Measurements from ENCODE around the gene INMT. TPM values are rescaled to one million over a fixed set of nuclear protein-coding genes. Genes with fewer than 3 reads are reported as not detected.
A peak's percentile ranks its signal among the peaks of the same experiment; 100 is the strongest.

The INMT gene
- polyA plus RNA-seq, 1 of the 3 experiments (the other 2 are of a cell fraction): not detected

DNA sequence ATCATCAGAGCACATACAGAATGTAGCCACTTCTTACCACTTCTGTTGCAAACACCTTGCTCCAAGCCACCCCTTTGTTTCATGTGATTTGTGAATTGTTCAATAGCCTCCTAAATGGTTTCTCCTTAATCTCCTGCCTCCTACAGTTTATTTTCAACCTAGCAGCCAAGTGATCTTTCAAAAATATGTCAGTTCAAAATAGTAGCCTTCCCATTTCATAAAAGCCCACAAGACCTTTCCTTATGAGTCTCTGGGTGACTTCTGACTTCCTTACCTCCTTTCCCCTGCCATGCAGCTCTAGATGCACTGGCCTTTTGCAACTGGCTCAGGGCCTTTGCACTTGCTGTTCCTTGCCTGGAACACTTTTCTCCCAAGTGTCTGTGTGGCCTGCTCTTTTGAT is 24.1 kb downstream of the INMT start:
- Histone ChIP-seq H3K79me2 (ENCODE audit: insufficient read depth) (no peaks in the 10 kb centered on the region), H3K27me3 (ENCODE audit: insufficient read depth) (no peaks in the 10 kb centered on the region), H3K4me1 (ENCODE audit: control insufficient read depth in 1 of 2, insufficient read depth in 2 of 2, low read depth in 1 of 2, low read length in 1 of 2) (peaks cover 0 to 29% of the 10 kb centered on the region in 2 experiments; a peak in 2 of 4 replicates), H3F3A (replicated peaks; ENCODE audit: insufficient read depth) (no peaks in the 10 kb centered on the region), H3K9ac (no peak overlapping the region), H2AFZ (ENCODE audit: low read depth) (no peak overlapping the region), H4K20me1 (ENCODE audit: insufficient read depth) (no peaks in the 10 kb centered on the region), H3K36me3 (replicated peaks in 1 of 2; ENCODE audit: control insufficient read depth in 1 of 2, insufficient read depth in 2 of 2, low read length in 1 of 2) (peaks cover 5 to 34% of the 10 kb centered on the region in 2 experiments), H3K9me3 (no peaks in the 10 kb centered on the region), H3K4me3 (ENCODE audit: low read depth in 2 of 2, low read length in 1 of 2) (no peak overlapping the region), H3K27ac (ENCODE audit: low read depth in 2 of 2, low read length in 1 of 2) (no peak overlapping the region), H3K4me2 (no peak overlapping the region), H3K9me2 (no peaks in the 10 kb centered on the region)
- ChIA-PET CTCF (interaction anchor here (0.7 to 2.7 kb wide), 2 partner anchors 15 to 35 kb away, joined by 3 to 10 read pairs; no protein-coding TSS in a partner anchor), POLR2A (no interaction called here)
- TF ChIP-seq MXI1 (IDR thresholded peaks at IDR 0.05; ENCODE audit: low read depth, low read length) (no peak), SMC3 (IDR thresholded peaks at IDR 0.05; ENCODE audit: low read depth, low read length) (no peak), GABPA (IDR thresholded peaks at IDR 0.05; ENCODE audit: low read depth) (no peak), EZH2phosphoT487 (IDR thresholded peaks at IDR 0.05; ENCODE audit: borderline replicate concordance, low read depth) (no peak), FOXM1 (IDR thresholded peaks at IDR 0.05; ENCODE audit: low read depth) (no peak), SIN3A (IDR thresholded peaks at IDR 0.05; ENCODE audit: borderline replicate concordance, low read depth, low read length) (no peak), NRF1 (IDR thresholded peaks at IDR 0.05; ENCODE audit: low read depth, low read length) (no peak), TAF1 (IDR thresholded peaks at IDR 0.05; ENCODE audit: borderline replicate concordance, low read depth, low read length) (no peak), RCOR1 (IDR thresholded peaks at IDR 0.05; ENCODE audit: low read length) (no peak), RAD21 (IDR thresholded peaks at IDR 0.05; ENCODE audit: low read length) (no peak), RFX5 (IDR thresholded peaks at IDR 0.05; ENCODE audit: low read length) (no peak)
- TF ChIP-seq, protein P1, sequence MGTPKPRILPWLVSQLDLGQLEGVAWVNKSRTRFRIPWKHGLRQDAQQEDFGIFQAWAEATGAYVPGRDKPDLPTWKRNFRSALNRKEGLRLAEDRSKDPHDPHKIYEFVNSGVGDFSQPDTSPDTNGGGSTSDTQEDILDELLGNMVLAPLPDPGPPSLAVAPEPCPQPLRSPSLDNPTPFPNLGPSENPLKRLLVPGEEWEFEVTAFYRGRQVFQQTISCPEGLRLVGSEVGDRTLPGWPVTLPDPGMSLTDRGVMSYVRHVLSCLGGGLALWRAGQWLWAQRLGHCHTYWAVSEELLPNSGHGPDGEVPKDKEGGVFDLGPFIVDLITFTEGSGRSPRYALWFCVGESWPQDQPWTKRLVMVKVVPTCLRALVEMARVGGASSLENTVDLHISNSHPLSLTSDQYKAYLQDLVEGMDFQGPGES (IDR thresholded peaks at IDR 0.05; ENCODE audit: low read depth, low read length): no peak
- TF ChIP-seq, protein P2, sequence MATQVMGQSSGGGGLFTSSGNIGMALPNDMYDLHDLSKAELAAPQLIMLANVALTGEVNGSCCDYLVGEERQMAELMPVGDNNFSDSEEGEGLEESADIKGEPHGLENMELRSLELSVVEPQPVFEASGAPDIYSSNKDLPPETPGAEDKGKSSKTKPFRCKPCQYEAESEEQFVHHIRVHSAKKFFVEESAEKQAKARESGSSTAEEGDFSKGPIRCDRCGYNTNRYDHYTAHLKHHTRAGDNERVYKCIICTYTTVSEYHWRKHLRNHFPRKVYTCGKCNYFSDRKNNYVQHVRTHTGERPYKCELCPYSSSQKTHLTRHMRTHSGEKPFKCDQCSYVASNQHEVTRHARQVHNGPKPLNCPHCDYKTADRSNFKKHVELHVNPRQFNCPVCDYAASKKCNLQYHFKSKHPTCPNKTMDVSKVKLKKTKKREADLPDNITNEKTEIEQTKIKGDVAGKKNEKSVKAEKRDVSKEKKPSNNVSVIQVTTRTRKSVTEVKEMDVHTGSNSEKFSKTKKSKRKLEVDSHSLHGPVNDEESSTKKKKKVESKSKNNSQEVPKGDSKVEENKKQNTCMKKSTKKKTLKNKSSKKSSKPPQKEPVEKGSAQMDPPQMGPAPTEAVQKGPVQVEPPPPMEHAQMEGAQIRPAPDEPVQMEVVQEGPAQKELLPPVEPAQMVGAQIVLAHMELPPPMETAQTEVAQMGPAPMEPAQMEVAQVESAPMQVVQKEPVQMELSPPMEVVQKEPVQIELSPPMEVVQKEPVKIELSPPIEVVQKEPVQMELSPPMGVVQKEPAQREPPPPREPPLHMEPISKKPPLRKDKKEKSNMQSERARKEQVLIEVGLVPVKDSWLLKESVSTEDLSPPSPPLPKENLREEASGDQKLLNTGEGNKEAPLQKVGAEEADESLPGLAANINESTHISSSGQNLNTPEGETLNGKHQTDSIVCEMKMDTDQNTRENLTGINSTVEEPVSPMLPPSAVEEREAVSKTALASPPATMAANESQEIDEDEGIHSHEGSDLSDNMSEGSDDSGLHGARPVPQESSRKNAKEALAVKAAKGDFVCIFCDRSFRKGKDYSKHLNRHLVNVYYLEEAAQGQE (IDR thresholded peaks at IDR 0.05; ENCODE audit: low read depth, low read length): no peak
- no peak for DNase-seq

DNA sequence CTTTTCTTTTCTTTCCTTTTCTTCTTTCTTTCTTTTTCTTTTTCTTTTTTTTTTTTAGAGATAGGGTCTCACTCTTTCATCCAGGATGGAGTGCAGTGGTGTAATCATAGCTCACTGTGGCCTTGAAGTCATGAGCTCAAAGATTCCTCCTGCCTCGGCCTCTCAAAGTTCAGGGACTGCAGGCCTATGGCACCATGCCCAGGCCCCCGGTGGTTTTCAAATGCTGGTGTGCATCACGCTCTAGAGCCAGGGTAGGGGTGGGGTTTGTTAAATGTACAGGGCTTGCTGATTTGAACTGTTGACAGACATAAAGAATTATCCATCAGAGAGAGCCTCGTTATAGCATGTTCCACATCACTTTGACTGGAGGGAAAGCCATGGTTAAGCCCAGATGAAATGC is 25.0 kb downstream of the INMT start:
- whole genome bisulfite sequencing (ENCODE audit: low lambda C conversion rate): 78% methylated on average over 4 of the region's 4 CpGs
- no peaks in the 10 kb centered on the region for H4K20me1 ChIP-seq (ENCODE audit: insufficient read depth)
- H3F3A ChIP-seq (replicated peaks; ENCODE audit: insufficient read depth): no peaks in the 10 kb centered on the region
- no peak overlapping the region for H2AFZ ChIP-seq (ENCODE audit: low read depth)
- no peak overlapping the region for H3K4me3 ChIP-seq (ENCODE audit: low read depth in 2 of 2, low read length in 1 of 2)
- peaks cover 0 to 29% of the 10 kb centered on the region in 2 experiments; a peak in 2 of 4 replicates for H3K4me1 ChIP-seq (ENCODE audit: control insufficient read depth in 1 of 2, insufficient read depth in 2 of 2, low read depth in 1 of 2, low read length in 1 of 2)
- no peak overlapping the region for H3K4me2 ChIP-seq
- no peaks in the 10 kb centered on the region for H3K9me2 ChIP-seq
- no peaks in the 10 kb centered on the region for H3K9me3 ChIP-seq
- no peak for DNase-seq
- H3K27me3 ChIP-seq (ENCODE audit: insufficient read depth): no peaks in the 10 kb centered on the region
- no peaks in the 10 kb centered on the region for H3K79me2 ChIP-seq (ENCODE audit: insufficient read depth)
- ChIA-PET CTCF (interaction anchor here (0.5 to 2.7 kb wide), 5 partner anchors 15 to 427 kb away, joined by 3 to 10 read pairs (median 4); no protein-coding TSS in a partner anchor), POLR2A (no interaction called here)
- no peak overlapping the region for H3K9ac ChIP-seq
- peaks cover 11 to 43% of the 10 kb centered on the region in 2 experiments for H3K36me3 ChIP-seq (replicated peaks in 1 of 2; ENCODE audit: control insufficient read depth in 1 of 2, insufficient read depth in 2 of 2, low read length in 1 of 2)
- H3K27ac ChIP-seq (ENCODE audit: low read depth in 2 of 2, low read length in 1 of 2): peak overlapping the region in 1 of 2 experiments; percentile 1; a peak in 1 of 4 replicates
- TF ChIP-seq JUND (IDR thresholded peaks at IDR 0.05): no peak
- TF ChIP-seq YY1 (IDR thresholded peaks at IDR 0.05; ENCODE audit: low read depth): no peak
- TF ChIP-seq, protein P3, sequence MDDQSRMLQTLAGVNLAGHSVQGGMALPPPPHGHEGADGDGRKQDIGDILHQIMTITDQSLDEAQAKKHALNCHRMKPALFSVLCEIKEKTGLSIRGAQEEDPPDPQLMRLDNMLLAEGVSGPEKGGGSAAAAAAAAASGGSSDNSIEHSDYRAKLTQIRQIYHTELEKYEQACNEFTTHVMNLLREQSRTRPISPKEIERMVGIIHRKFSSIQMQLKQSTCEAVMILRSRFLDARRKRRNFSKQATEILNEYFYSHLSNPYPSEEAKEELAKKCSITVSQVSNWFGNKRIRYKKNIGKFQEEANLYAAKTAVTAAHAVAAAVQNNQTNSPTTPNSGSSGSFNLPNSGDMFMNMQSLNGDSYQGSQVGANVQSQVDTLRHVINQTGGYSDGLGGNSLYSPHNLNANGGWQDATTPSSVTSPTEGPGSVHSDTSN (IDR thresholded peaks at IDR 0.05): no peak
- no peak for TF ChIP-seq FOSL2 (IDR thresholded peaks at IDR 0.05; ENCODE audit: borderline replicate concordance, low read depth)
- no peak for TF ChIP-seq NFIC (IDR thresholded peaks at IDR 0.05; ENCODE audit: borderline replicate concordance)
- TF ChIP-seq RFX5 (IDR thresholded peaks at IDR 0.05; ENCODE audit: low read length): no peak
- no peak for TF ChIP-seq RAD21 (IDR thresholded peaks at IDR 0.05; ENCODE audit: low read length)
- TF ChIP-seq EZH2phosphoT487 (IDR thresholded peaks at IDR 0.05; ENCODE audit: borderline replicate concordance, low read depth): no peak
- TF ChIP-seq, protein P1 (IDR thresholded peaks at IDR 0.05; ENCODE audit: low read depth, low read length): no peak
- no peak for TF ChIP-seq TCF12 (IDR thresholded peaks at IDR 0.05)
- TF ChIP-seq, protein P4, sequence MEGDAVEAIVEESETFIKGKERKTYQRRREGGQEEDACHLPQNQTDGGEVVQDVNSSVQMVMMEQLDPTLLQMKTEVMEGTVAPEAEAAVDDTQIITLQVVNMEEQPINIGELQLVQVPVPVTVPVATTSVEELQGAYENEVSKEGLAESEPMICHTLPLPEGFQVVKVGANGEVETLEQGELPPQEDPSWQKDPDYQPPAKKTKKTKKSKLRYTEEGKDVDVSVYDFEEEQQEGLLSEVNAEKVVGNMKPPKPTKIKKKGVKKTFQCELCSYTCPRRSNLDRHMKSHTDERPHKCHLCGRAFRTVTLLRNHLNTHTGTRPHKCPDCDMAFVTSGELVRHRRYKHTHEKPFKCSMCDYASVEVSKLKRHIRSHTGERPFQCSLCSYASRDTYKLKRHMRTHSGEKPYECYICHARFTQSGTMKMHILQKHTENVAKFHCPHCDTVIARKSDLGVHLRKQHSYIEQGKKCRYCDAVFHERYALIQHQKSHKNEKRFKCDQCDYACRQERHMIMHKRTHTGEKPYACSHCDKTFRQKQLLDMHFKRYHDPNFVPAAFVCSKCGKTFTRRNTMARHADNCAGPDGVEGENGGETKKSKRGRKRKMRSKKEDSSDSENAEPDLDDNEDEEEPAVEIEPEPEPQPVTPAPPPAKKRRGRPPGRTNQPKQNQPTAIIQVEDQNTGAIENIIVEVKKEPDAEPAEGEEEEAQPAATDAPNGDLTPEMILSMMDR (IDR thresholded peaks at IDR 0.05): no peak

All from SK-N-SH (cell line).